ENCODE measurements around the gene CYP1B1. TPM values are rescaled to one million over a fixed set of nuclear protein-coding genes. Genes with fewer than 3 reads are reported as not detected.

Gene CYP1B1
- total RNA-seq, 1 experiment from 2014 or later = 2.6 TPM

Other genes with a start within 250 kb of the CYP1B1 start
- 4.5 TPM for gene RMDN2, start 150.9 kb downstream of the CYP1B1 start, total RNA-seq (2021; ENCODE audit: unreplicated experiment)